Kidney (tissue), 22 donors: ENCODE measurements around the gene KIDINS220. TPM values are rescaled to one million over a fixed set of nuclear protein-coding genes. Genes with fewer than 3 reads are reported as not detected.

ENCODE experiments used
- DNase-seq, 5 donors: peaks; one replicate each; pipeline ENCODE4 v3.0.0-alpha.2; 2013 to 2020
- FAIRE-seq: peaks from 2 replicates; lab custom pipeline; 2012; peaks lifted over from hg19 to GRCh38; lab: Jason Lieb, UNC
- H3K27ac ChIP-seq, 2 donors: one replicate each; pipeline ENCODE4 v1.7.0; 2013; ENCODE audit warnings: low read depth in 2 of 2, low read length in 2 of 2, inconsistent platforms in 1 of 2
- H3K27me3 ChIP-seq: one replicate; pipeline ENCODE4 v1.7.1; 2013; ENCODE audit warnings: low read length, inconsistent platforms; ENCODE audit not compliant: control insufficient read depth, insufficient read depth
- H3K36me3 ChIP-seq, 3 donors: one replicate each; pipeline versions ENCODE4 v1.7.0 to v1.7.1; 2013; ENCODE audit warnings: low read length in 3 of 3, control low read depth in 1 of 3, inconsistent platforms in 1 of 3; ENCODE audit not compliant: insufficient read depth in 3 of 3, control insufficient read depth in 2 of 3
- H3K4me1 ChIP-seq, 3 donors: one replicate each; pipeline versions ENCODE4 v1.7.0 to v1.7.1; 2013; ENCODE audit warnings: low read length in 3 of 3, inconsistent platforms in 1 of 3, low read depth in 1 of 3; ENCODE audit not compliant: control insufficient read depth in 2 of 3, insufficient read depth in 2 of 3
- H3K4me3 ChIP-seq, 3 donors: one replicate each; pipeline versions ENCODE4 v1.7.0 to v1.8.1; 2013; ENCODE audit warnings: low read length in 3 of 3, control low read depth in 1 of 3, inconsistent platforms in 1 of 3
- H3K9ac ChIP-seq, 3 donors: one replicate each; pipeline versions ENCODE4 v1.7.0 to v1.7.1; 2013; ENCODE audit warnings: low read length in 3 of 3, control low read depth in 1 of 3, inconsistent platforms in 1 of 3
- H3K9me3 ChIP-seq, 3 donors: one replicate each; pipeline versions ENCODE4 v1.7.0 to v1.7.1; 2013; ENCODE audit warnings: low read length in 3 of 3, control low read depth in 1 of 3, inconsistent platforms in 1 of 3; ENCODE audit not compliant: control insufficient read depth in 2 of 3, insufficient read depth in 1 of 3
- intact Hi-C: fragments of 100-400 bp; cut with DNase I; formaldehyde crosslinking; loops from one replicate; pipeline ENCODE4 v1.11.1; 2022
- long read RNA-seq, 10 donors: library from polyadenylated mRNA in 1 of 10; unstranded in 1 of 10; transcript quantifications; one replicate each; pipeline ENCODE4 v2.0.0 and lab custom pipeline, GENCODE V29; 2021 to 2026
- polyA plus RNA-seq: library from polyadenylated mRNA; stranded (reverse); fragments of 350-450 nt; fragmentation: Illumina TruSeq; extraction: RNeasy Lipid Tissue Mini Kit (QIAGEN cat#74804); gene quantifications from one replicate; pipeline ENCODE4 v1.2.3, GENCODE V29; 2014; ENCODE audit warnings: low read depth, low replicate concordance; ENCODE audit not compliant: insufficient read depth
- total RNA-seq: library from RNA; stranded (reverse); fragmentation: NEBNext Ultra II Directional; extraction: Animal tissue kit (Norgen Biotek cat#: 25700); gene quantifications from one replicate; pipeline ENCODE4 v1.2.1, GENCODE V29; 2021
- TF ChIP-seq, protein P1 (sequence below): IDR thresholded peaks from 3 replicates; pipeline ENCODE4 v1.5.1; 2012; ENCODE audit warnings: mild to moderate bottlenecking, moderate library complexity, borderline replicate concordance; ENCODE audit not compliant: insufficient read depth; ENCODE audit errors: extremely low read depth
- donor health status: control.
- donor health status: control.
- donor health status: control.
- donor health status: control.
- donor health status: control.
- donor health status: DM: yes; HTN: yes; CAD: no.
- donor health status: Normal renal cell carcinoma (clear cell type).

KIDINS220 gene
- 56.6 TPM for total RNA-seq
- polyA plus RNA-seq: 12.3 TPM
- long read RNA-seq, donor 1, partial matches to known transcripts: 0 of 1 reads
- long read RNA-seq, donor 1, other reads (novel, unspliced or antisense): 0 of 1 reads
- long read RNA-seq, donor 2, partial matches to known transcripts: 0 of 3 reads
- long read RNA-seq, donor 2, other reads (novel, unspliced or antisense): 0 of 3 reads
- long read RNA-seq, donor 3, partial matches to known transcripts: 0 of 1 reads
- long read RNA-seq, donor 3, other reads (novel, unspliced or antisense): 0 of 1 reads
- long read RNA-seq, donor 4, partial matches to known transcripts: 0 of 1 reads
- long read RNA-seq, donor 4, other reads (novel, unspliced or antisense): 0 of 1 reads
- long read RNA-seq, donor 5: 0 reads
- long read RNA-seq, donor 6: 0 reads
- long read RNA-seq, donor 7, partial matches to known transcripts: 21 of 27 reads
- long read RNA-seq, donor 7, other reads (novel, unspliced or antisense): 6 of 27 reads
- long read RNA-seq, donor 8: 0 reads
- long read RNA-seq, donor 9: 0 reads
- long read RNA-seq, donor 10, partial matches to known transcripts: 0 of 1 reads
- long read RNA-seq, donor 10, other reads (novel, unspliced or antisense): 0 of 1 reads

GRCh38 chr2:8836971-8837794, at the start of gene KIDINS220:
Gene KIDINS220, minus strand, starts transcription at chr2:8837613. Its CDS starts 10,520 bp downstream, at chr2:8827093.
- intact Hi-C loops: no loop called here
- DNase-seq (peak; percentile 89 to 95 (median 94)), FAIRE-seq (no peak)
- no peaks in the 10 kb centered on the region for H3K36me3 ChIP-seq
- H3K9me3 ChIP-seq: no peaks in the 10 kb centered on the region
- peaks cover 0 to 7% (median 4%) of the 10 kb centered on the region in 3 donors for H3K4me1 ChIP-seq
- peak within 1 kb of the TSS; percentile 44 to 72 (median 65) for H3K9ac ChIP-seq
- TF ChIP-seq, protein P1, sequence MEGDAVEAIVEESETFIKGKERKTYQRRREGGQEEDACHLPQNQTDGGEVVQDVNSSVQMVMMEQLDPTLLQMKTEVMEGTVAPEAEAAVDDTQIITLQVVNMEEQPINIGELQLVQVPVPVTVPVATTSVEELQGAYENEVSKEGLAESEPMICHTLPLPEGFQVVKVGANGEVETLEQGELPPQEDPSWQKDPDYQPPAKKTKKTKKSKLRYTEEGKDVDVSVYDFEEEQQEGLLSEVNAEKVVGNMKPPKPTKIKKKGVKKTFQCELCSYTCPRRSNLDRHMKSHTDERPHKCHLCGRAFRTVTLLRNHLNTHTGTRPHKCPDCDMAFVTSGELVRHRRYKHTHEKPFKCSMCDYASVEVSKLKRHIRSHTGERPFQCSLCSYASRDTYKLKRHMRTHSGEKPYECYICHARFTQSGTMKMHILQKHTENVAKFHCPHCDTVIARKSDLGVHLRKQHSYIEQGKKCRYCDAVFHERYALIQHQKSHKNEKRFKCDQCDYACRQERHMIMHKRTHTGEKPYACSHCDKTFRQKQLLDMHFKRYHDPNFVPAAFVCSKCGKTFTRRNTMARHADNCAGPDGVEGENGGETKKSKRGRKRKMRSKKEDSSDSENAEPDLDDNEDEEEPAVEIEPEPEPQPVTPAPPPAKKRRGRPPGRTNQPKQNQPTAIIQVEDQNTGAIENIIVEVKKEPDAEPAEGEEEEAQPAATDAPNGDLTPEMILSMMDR: no peak
- H3K4me3 ChIP-seq: peak within 1 kb of the TSS; percentile 83
- H3K27me3 ChIP-seq: no peaks in the 10 kb centered on the region
- peak within 1 kb of the TSS in 1 of 2 donors; percentile 70 for H3K27ac ChIP-seq

GRCh38 chr2:8886876-8887275, 49.5 kb upstream of the KIDINS220 start:
- TF ChIP-seq, protein P1: no peak
- no peak for FAIRE-seq
- H3K27ac ChIP-seq: no peak overlapping the region
- H3K27me3 ChIP-seq: no peaks in the 10 kb centered on the region
- intact Hi-C loops: no loop called here
- H3K4me3 ChIP-seq: no peak overlapping the region
- H3K36me3 ChIP-seq: no peaks in the 10 kb centered on the region
- no peak for DNase-seq
- H3K9me3 ChIP-seq: no peaks in the 10 kb centered on the region
- H3K9ac ChIP-seq: no peak overlapping the region
- no peaks in the 10 kb centered on the region for H3K4me1 ChIP-seq

- Histone ChIP-seq H3K4me1 (no peaks in the 10 kb centered on the region), H3K27ac (no peak overlapping the region), H3K27me3 (no peaks in the 10 kb centered on the region), H3K36me3 (no peaks in the 10 kb centered on the region), H3K4me3 (no peak overlapping the region), H3K9me3 (no peaks in the 10 kb centered on the region), H3K9ac (no peak overlapping the region)
- TF ChIP-seq, protein P1: no peak
- intact Hi-C loops: no loop called here
- DNase-seq (no peak), FAIRE-seq (no peak)
Observed at GRCh38 chr2:8886202-8886518, 48.7 kb upstream of the KIDINS220 start.
